Endometrial microvascular endothelial cells (primary cell): ENCODE measurements around the gene ZNF740. TPM values are rescaled to one million over a fixed set of nuclear protein-coding genes. Genes with fewer than 3 reads are reported as not detected.
"Not testable (repeated sequence)": the region's sequence is repeated elsewhere in the genome, so short reads cannot be mapped to it uniquely, and the experiment has no call there.

ENCODE experiments used
- in situ Hi-C: cut with HindIII; loops from 2 replicates; pipeline ENCODE4 v1.10.0; 2017; ENCODE audit warnings: low sequenced_read_pairs, low pct_unique_long_range_greater_than_20kb; ENCODE audit errors: inconsistent ontology term
- total RNA-seq: library from RNA; depleted of rRNA; stranded (reverse); fragments of >200 nt; gene quantifications from one replicate; pipeline ENCODE4 v1.2.3, GENCODE V29; 2015; ENCODE audit errors: inconsistent ontology term

Gene ZNF740
- total RNA-seq, 1 donor from 2014 or later, result 5.9 TPM

- in situ Hi-C loops, result no loop called here
Measured at GRCh38 chr12:53191885-53192530, 11.5 kb downstream of the ZNF740 start.

- in situ Hi-C loops, result no loop called here
Measured at GRCh38 chr12:53192531-53193021, 12.1 kb downstream of the ZNF740 start.

- in situ Hi-C loops, result no loop called here
Measured at GRCh38 chr12:53193040-53193439, 12.5 kb downstream of the ZNF740 start.

- in situ Hi-C loops, result no loop called here
Measured at GRCh38 chr12:53193985-53194716, 13.6 kb downstream of the ZNF740 start.

- in situ Hi-C loops, result no loop called here
Measured at GRCh38 chr12:53194973-53195372, 14.5 kb downstream of the ZNF740 start.

- in situ Hi-C loops, result no loop called here
Measured at GRCh38 chr12:53195516-53196420, 15.2 kb downstream of the ZNF740 start.

GRCh38 chr12:53196486-53196885, 16.0 kb downstream of the ZNF740 start:
- in situ Hi-C loops, result no loop called here

GRCh38 chr12:53197011-53197640, 16.6 kb downstream of the ZNF740 start:
- in situ Hi-C loops, result no loop called here

GRCh38 chr12:53198486-53199110, 18.1 kb downstream of the ZNF740 start:
- in situ Hi-C loops, result no loop called here

GRCh38 chr12:53199700-53200099, 19.2 kb downstream of the ZNF740 start:
- in situ Hi-C loops, result no loop called here

- in situ Hi-C loops, result no loop called here
Measured at GRCh38 chr12:53200107-53200457, 19.6 kb downstream of the ZNF740 start.

GRCh38 chr12:53200458-53201176, 20.1 kb downstream of the ZNF740 start:
- in situ Hi-C loops, result no loop called here

- in situ Hi-C loops, result no loop called here
Measured at GRCh38 chr12:53201177-53201541, 20.6 kb downstream of the ZNF740 start.

GRCh38 chr12:53201639-53202038, 21.1 kb downstream of the ZNF740 start:
- in situ Hi-C loops, result no loop called here

GRCh38 chr12:53202316-53202715, 21.8 kb downstream of the ZNF740 start:
- in situ Hi-C loops, result not testable (repeated sequence)

- in situ Hi-C loops, result no loop called here
Measured at GRCh38 chr12:53204351-53204750, 23.8 kb downstream of the ZNF740 start.

- in situ Hi-C loops, result no loop called here
Measured at GRCh38 chr12:53205747-53206419, 25.4 kb downstream of the ZNF740 start.

- in situ Hi-C loops, result no loop called here
Measured at GRCh38 chr12:53207042-53207441, 26.5 kb downstream of the ZNF740 start, which contains the start of gene ITGB7. TSS of gene ITGB7 (minus strand) at chr12:53207251. CDS start at chr12:53200443, 6,808 bp downstream.
